DMS53 treated with DMSO at 0.1 percent for 48 hours (cell line): ENCODE data around the gene NUDT3.
A peak's percentile ranks its signal among the peaks of the same experiment; 100 is the strongest.
"Not testable (repeated sequence)": the region's sequence is repeated elsewhere in the genome, so short reads cannot be mapped to it uniquely, and the experiment has no call there.

Source experiments
- DNase-seq: peaks from one replicate; lab custom pipeline; 2025; ENCODE audit not compliant: unreplicated experiment; lab: John Stamatoyannopoulos, UW

Gene NUDT3

DNA sequence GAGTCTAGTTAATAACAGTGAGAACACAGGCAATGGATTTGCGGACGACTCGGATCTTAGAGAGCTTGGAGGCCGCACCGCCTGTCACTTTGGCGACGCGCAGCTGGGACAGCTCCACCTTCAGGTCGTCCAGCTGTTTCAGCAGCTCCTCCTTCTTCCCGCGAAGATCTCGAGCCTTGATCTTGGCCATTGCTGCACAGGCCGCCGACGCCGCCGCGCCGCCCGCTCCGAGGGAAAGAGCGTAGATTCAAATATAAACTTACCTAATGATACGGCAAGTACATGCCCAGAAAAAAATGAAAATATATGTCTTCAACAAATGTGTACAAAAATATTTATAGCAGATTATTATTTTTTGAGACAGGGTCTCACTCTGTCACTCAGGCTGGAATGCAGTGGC, 129.0 kb downstream of the NUDT3 start:
- DNase-seq = not testable (repeated sequence)

DNA sequence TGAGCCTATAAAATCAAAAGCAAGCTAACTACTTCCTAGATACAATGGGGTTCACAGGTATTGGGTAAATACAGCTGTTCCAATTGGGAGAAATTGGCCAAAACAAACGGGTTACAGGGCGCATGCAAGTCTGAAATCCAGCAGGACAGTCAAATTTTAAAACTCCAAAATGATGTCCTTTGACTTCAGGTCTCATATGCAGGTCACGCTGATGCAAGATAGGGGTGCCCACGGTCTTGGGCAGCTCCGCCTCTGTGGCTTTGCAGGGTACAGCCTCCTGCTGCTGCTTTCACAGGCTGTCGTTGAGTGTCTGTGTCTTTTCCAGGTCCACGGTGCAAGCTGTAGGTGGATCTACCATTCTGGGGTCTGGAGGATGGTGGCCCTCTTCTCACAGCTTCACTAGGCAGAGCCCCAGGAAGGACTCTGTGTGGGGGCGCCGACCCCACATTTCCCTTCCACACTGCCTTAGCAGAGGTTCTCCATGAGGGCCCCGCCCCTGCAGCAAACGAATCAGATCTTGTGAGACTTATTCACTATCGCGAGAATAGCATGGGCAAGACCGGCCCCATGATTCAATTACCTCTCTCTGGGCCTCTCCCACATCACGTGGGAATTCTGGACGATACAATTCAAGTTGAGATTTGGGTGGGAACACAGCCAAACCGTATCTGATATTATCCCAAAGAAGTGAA, 131.7 kb downstream of the NUDT3 start:
- DNase-seq = no peak

GRCh38 chr6:34259529-34260069, 132.9 kb downstream of the NUDT3 start:
- DNase-seq = no peak

DNA sequence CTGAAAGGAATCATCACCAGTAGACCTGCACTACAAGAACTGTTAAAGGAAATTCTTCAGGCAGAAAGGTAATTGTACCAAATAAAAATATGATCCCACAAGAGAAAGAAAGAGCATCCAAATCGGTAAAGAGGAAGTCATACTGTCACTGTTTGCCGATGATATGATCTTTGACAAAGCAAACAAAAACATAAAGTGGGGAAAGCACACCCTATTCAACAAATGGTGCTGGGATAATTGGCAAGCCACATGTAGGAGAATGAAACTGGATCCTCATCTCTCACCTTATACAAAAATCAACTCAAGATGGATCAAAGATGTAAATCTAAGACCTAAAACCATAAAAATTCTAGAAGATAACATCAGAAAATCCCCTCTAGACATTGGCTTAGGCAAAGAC, 140.1 kb downstream of the NUDT3 start:
- DNase-seq = peak; percentile 38

DNA sequence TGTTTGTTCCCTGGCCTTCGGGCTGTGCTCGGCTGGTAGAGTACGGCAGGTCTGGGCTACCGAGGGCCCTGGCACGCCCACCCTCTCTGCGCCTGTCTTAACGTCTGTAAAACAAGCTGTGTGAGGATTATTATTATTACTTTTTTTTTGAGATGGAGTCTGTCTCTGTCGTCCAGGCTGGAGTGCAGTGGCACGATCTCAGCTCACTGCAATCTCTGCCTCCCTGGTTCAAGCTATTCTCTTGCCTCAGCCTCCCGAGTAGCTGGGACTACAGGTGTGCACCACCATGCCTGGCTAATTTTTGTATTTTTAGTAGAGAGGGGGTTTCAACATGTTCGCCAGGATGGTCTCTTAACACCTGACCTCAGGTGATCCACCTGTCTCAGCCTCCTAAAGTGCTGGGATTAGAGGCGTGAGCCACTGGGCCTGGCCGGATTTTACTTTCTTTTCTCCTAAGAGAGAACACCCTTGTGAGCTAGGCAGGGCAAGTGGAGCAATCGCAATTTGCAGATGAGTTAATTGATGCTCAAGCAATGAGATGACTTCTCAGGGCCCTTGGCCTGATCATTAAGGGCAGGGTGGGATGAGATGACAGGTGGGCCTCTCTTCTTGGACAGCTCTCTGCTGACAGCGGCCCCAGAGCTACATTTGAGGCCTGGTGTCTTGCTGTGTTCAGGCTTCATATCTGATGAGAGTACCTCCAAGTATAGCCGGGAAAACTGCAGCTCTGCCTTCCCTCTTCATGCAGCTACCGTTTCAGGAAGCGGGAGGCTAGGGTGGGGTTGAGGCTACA, 142.8 kb downstream of the NUDT3 start:
- no peak for DNase-seq

GRCh38 chr6:34248727-34249468, 143.6 kb downstream of the NUDT3 start, which contains the start of gene SMIM29:
SMIM29 (minus strand) TSS chr6:34249006; CDS start chr6:34247791, 1,215 bp downstream.
- peak; percentile 69 for DNase-seq

- DNase-seq = no peak
Measured at GRCh38 chr6:34248198-34248726, 144.2 kb downstream of the NUDT3 start.

DNA sequence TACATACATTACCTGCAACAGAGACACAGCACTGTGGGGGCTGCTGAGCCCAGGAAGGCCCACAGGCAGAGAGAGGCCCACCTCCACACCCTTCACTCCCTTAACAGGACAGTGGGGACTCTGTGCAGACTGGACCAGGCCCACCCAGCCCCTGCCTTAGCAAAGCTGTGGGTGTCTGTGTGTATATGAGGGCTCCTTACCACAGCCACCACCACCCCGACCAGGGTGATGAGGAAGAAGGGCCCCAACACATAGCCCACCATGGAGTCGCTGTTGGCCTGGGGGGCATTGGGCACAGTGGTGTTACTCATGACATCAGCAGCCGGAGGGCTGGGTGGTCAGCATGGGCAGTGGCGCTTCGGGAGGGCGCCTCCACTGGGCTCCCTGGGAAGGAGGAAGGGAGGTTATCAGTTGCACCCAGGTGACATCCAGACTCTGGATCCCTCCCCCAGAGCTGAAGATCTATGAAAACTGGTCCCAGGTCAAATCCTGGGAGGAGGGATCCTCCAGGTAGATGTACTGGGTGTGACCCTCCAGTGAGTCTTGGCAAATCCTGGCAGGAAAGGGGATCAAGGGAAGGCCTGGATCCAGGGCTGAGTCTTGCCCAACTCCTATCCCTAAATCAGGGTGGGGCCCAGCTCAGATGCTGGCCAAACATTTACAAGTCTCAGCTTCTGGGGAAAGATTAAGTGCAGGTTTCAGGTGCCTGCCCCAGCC, 144.8 kb downstream of the NUDT3 start:
- DNase-seq = no peak

GRCh38 chr6:34246563-34247391, 145.7 kb downstream of the NUDT3 start:
- DNase-seq = no peak

GRCh38 chr6:34246249-34246562, 146.3 kb downstream of the NUDT3 start:
- no peak for DNase-seq

DNA sequence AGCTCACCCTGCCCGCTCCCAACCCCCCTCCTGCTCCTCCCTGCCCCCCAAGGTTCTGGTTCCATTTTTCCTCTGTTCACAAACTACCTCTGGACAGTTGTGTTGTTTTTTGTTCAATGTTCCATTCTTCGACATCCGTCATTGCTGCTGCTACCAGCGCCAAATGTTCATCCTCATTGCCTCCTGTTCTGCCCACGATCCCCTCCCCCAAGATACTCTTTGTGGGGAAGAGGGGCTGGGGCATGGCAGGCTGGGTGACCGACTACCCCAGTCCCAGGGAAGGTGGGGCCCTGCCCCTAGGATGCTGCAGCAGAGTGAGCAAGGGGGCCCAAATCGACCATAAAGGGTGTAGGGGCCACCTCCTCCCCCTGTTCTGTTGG, 146.7 kb downstream of the NUDT3 start:
- not testable (repeated sequence) for DNase-seq

DNA sequence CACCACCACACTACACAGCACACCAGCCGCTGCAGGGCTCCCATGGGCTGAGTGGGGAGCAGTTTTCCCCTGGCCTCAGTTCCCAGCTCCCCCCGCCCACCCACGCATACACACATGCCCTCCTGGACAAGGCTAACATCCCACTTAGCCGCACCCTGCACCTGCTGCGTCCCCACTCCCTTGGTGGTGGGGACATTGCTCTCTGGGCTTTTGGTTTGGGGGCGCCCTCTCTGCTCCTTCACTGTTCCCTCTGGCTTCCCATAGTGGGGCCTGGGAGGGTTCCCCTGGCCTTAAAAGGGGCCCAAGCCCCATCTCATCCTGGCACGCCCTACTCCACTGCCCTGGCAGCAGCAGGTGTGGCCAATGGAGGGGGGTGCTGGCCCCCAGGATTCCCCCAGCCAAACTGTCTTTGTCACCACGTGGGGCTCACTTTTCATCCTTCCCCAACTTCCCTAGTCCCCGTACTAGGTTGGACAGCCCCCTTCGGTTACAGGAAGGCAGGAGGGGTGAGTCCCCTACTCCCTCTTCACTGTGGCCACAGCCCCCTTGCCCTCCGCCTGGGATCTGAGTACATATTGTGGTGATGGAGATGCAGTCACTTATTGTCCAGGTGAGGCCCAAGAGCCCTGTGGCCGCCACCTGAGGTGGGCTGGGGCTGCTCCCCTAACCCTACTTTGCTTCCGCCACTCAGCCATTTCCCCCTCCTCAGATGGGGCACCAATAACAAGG, 147.3 kb downstream of the NUDT3 start:
- not testable (repeated sequence) for DNase-seq

DNA sequence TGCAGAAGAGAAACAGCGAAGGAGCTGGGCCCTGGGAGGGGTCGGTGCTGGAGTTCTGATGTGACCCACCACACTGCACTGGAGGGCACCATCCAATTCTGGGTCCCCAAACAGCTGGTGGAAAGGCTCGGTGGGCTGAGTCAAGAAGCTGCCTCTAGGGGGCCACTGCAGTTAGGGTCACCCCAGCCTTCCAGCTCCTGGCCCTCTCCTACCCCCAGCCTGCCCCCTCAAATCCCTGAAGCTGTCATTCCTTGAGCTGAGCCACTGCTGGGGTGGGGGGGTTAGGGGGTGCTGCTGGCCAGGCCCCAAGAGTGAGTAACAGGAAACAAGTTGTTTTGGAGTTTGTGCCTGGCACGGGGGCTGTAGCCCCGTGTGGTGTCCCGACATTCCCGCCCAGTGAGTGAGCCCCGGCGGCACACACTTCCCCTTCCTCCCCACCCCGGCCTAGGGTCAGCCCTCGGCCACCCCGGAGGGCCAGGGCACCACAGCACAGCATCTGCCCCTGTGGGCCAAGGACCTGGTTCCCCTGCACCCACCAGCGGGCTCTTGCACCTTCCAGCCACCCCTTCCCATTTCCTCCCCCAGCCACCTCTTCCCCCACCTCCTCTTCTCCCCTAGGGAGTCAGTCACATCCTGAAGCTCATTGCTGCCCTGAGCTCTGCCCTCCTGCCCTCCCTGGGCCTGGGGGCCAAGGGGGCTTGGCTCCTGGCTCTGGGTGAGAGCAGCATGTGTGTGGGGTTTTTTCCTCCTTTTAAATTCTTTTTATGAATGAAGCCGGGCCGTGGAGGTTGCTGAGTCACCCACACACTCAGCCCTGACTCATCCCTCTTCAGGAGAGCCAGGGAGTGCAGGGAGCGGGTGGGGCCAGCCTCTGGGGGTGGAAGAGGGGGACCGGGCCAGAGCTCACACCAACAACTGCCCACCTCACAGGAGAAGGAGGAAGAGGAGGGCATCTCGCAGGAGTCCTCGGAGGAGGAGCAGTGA, 148.3 kb downstream of the NUDT3 start:
- peak; percentile 61 for DNase-seq

DNA sequence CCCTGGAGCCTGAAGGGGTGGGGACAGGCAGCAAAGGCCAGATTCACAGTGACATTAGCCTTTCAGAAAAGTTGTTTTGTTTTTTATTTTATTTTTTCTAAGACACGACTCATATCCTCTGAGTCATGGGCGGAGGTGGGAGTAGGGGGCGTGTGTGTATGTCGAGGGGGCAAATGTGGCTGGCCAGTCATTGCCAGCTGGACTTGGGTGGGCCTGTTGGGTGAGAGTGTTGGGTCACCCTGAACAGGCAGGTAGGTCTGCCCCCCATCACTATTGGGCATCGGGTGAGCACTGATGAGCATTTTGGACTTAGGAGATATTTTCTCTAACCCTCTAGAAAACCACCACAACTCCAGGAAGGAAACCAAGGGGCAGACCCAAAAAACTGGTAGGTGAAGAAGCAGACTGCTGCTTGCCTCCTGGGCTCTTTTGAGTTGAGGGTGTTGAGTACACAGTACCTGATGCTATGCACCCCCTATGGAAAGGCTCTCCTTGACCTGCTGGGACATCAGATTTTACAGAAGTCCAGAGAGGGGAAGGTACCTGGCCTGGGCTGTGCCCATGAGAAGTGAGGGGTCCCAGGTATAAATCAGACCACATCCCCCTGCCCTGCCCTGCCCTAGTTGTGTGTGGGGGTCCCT, 149.2 kb downstream of the NUDT3 start:
- no peak for DNase-seq

DNA sequence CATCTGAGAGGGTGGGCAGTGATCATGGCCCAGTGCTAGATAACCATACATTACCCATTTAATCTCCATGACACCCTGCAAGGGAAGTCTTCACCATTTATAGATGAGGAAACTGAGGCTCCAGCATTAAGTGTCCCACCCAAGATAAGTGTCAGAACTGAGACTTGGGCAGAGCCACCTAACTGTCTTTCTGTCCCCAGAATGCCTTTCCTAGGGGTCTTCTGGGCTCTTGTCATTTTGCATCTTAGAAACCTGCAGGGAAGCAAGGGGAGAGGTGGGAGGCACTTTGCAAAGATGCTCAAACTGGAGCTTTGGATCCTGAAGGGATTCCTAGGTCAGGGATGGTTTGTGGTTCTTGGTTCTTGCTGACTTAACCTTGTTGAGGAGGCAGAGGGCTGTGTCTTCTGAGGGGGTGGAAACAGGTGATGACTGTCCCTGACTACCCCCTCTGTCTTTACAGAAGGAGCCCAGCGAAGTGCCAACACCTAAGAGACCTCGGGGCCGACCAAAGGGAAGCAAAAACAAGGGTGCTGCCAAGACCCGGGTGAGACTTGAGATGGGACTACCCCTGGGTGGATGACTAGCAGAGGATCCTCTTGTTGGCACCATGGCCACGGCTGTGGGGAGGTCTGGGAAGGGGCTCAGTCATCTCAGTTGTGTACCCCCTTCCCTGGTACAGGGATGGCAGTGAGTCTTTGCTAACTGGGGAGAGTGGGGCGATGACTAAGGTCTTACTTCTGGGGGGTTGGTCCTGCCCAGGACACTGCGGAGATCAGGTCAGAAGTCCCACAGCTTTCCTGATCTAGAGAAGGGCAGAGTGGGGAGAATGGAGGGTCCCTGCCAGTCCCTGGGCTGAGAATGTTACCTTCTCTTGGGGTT, 150.0 kb downstream of the NUDT3 start:
- DNase-seq = no peak

DNA sequence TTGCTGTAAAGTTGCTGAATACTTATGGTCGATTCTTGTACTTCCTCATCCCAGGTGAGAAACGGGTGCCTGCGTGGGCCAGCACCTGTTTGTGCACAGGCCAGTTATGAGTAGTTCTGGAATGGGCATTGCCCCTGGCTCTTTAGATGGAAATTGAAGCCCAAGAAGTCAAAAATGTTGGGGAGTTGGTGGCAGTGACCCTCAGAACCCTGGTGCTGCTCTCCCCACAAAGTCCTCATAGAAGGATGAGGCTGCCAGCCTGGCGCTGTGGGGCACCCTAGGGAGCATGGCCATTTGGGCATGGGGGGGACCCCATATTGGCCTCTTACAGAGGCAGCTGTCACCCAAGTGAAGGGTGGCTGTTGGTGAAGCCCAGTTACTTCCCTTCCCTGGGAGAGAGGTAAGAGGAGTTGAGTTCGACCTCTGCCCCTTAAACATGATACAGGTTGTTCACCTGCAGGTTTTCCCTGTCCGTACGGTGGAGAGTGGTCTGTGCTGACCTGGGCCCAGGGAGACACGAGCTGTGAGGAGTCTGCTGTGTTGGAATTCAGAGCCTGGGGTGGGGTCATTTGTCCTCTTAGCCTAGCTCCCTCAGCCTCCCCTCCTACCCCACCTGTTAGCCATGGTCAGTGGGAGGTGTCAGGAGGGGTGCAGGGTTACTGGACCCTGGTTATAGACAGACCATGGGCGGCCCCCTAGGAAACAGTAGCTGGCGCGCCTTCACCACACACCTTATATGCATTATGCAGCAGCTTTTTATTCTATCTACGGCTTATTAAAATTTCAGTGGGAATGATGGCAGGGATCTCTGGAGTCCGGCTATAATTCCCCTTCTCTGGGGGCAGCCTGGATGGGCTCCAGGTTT, 150.9 kb downstream of the NUDT3 start:
- DNase-seq = no peak
